GM13977 (cell line): ENCODE results near the gene MMRN2.
"Not testable (repeated sequence)": the region's sequence is repeated elsewhere in the genome, so short reads cannot be mapped to it uniquely, and the experiment has no call there.

Source experiments
- DNase-seq: peaks from one replicate; pipeline ENCODE4 v3.0.0; 2012; ENCODE audit warnings: low spot score
- in situ Hi-C: fragments of 300-500 bp; cut with MboI; formaldehyde crosslinking; loops from one replicate; pipeline ENCODE4 v1.12.0; 2022; ENCODE audit warnings: low sequenced_read_pairs, low pct_unique_long_range_greater_than_20kb, mixed read lengths, inconsistent platforms; ENCODE audit not compliant: unreplicated experiment
- TF ChIP-seq, protein P1 (sequence below): IDR thresholded peaks from 2 replicates; pipeline ENCODE4 v1.5.1; 2012; ENCODE audit warnings: mild to moderate bottlenecking, control low read depth; ENCODE audit not compliant: insufficient read depth; ENCODE audit errors: extremely low read depth, missing control alignments

Gene MMRN2

DNA sequence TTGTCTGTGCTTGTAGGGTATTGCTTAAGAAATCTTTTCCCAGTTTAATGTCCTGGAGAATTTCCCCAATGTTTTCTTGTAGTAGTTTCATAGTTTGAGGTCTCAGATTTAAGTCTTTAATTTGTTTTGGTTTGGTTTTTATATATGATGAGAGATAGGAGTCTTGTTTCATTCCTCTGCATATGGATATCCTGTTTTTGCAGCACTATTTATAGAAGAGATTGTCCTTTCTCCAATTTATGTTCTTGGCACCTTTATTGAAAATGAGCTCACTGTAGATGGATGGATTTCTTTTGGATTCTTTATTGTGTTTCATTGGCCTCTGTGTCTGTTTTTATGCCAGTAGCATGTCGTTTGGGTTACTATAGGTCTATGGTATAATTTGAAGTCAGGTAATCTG lies 31.1 kb upstream of the MMRN2 start:
- in situ Hi-C loops: no loop called here
- TF ChIP-seq, protein P1, sequence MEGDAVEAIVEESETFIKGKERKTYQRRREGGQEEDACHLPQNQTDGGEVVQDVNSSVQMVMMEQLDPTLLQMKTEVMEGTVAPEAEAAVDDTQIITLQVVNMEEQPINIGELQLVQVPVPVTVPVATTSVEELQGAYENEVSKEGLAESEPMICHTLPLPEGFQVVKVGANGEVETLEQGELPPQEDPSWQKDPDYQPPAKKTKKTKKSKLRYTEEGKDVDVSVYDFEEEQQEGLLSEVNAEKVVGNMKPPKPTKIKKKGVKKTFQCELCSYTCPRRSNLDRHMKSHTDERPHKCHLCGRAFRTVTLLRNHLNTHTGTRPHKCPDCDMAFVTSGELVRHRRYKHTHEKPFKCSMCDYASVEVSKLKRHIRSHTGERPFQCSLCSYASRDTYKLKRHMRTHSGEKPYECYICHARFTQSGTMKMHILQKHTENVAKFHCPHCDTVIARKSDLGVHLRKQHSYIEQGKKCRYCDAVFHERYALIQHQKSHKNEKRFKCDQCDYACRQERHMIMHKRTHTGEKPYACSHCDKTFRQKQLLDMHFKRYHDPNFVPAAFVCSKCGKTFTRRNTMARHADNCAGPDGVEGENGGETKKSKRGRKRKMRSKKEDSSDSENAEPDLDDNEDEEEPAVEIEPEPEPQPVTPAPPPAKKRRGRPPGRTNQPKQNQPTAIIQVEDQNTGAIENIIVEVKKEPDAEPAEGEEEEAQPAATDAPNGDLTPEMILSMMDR: no peak
- DNase-seq: no peak

DNA sequence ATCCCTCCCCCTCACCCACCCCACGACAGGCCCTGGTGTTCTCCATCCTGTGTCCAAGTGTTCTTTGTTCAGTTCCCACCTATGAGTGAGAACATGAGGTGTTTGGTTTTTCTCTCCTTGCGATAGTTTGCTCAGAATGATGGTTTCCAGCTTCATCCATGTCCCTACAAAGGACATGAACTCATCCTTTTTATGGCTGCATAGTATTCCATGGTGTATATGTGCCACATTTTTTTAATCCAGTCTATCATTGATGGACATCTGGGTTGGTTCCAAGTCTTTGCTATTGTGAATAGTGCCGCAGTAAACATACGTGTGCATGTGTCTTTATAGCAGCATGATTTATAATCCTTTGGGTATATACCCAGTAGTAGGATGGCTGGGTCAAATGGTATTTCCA lies 27.1 kb upstream of the MMRN2 start:
- DNase-seq, in situ Hi-C loops: not testable (repeated sequence)

DNA sequence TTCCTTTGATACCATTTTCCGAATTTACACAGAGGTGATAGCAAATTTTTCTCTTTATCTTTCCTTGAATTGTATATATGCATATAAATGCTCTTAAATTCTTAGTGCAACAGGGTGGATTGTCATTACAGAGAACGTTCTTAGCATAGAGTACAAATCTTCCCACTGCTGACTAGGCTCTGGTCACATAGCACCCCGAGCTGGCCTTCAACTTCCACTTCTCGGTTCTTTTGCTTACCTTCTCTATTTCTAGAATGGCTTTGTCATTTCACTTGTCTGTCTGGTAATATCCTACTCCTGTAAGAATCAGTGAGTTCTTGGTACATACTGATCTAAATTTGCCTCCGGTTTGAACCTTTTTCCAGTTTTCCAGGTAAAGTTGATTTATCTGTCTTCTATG lies 24.3 kb upstream of the MMRN2 start:
- TF ChIP-seq, protein P1: no peak
- in situ Hi-C loops: no loop called here
- DNase-seq: no peak

- DNase-seq: not testable (repeated sequence)
These were observed 23.6 kb upstream of the MMRN2 start for GRCh38 chr10:86981020-86981419.

DNA sequence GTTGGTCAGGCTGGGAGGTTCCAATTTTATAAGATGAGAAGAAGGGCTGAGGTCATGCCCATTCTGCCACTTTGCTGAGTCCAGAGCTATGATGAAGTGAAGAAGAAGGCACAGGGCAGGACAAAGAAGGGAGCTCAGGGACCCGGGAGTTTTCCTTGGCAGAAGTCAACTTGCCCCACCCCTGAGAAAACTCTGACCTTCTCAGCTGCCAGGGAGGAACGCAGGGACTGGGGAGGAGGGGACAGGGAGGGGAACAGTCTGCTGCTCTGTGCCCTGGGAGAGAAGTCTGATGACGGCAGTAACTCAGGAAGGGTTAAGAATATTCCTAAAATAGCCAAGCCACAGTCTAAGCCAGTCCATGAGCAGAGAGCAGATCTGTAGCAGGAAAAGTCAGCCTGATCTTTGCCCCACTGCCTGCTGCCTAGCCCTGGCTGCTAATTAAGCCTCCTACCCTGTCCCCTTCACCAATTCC lies 22.6 kb upstream of the MMRN2 start:
- in situ Hi-C loops: no loop called here
- TF ChIP-seq, protein P1: no peak
- no peak for DNase-seq

More at GRCh38 chr10:86981020-86981419, 23.6 kb upstream of the MMRN2 start:
- in situ Hi-C loops: not testable (repeated sequence)

- in situ Hi-C loops: no loop called here
- TF ChIP-seq, protein P1: no peak
- no peak for DNase-seq
These were observed 21.9 kb upstream of the MMRN2 start for GRCh38 chr10:86979296-86979818.

DNA sequence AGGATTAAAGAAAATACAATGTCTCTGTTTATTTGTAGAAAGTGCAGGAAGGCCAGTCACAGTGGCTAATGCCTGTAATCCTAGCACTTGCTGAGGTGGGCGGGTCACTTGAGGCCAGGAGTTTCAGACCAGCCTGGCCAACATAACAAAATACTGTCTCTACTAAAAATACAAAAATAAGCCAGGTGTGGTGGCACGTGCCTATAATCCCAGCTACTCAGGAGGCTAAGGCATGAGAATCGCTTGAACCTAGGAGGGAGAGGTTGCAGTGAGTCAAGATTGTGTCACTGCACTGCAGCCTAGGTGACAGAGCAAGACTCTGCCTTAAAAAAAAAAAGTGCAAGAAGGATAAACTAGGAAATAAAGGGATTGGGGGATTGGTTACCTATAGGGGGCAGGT lies 21.0 kb upstream of the MMRN2 start:
- DNase-seq, in situ Hi-C loops: not testable (repeated sequence)

DNA sequence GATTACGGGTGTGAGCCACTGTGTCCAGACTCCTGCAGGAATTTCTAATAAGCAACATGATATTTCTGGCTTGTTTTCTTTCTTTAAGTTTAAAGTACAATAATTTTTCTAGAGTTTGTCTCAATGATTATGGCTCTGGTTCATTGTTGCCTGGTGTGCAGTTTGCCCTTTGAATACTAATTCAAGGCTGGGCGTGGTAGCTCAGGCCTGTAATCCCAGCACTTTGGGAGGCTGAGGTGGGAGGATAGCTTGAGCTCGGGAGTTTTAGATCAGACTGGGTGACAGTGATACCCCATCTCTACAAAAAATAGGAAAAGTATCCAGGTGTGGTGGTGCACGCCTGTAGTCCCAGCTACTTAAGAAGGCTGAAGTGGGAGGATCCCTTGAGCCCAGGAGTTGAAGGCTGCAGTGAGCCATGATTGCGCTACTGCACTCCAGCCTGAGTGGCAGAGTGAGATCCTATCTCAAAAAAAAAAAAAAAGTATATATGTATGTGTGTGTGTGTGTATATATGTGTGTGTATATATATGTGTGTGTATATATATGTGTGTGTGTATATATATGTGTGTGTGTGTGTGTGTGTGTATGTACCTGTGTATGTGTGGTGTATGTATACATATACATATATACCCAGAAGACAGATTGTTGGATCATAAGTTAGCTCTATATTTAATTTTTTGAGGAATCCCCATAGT lies 19.1 kb upstream of the MMRN2 start:
- TF ChIP-seq, protein P1: no peak
- in situ Hi-C loops: no loop called here
- DNase-seq: no peak
